ENCODE data around the gene TSPY2. TPM values are rescaled to one million over a fixed set of nuclear protein-coding genes. Genes with fewer than 3 reads are reported as not detected.
"Not testable (repeated sequence)": the region's sequence is repeated elsewhere in the genome, so short reads cannot be mapped to it uniquely, and the experiment has no call there.

Gene TSPY2, protein sequence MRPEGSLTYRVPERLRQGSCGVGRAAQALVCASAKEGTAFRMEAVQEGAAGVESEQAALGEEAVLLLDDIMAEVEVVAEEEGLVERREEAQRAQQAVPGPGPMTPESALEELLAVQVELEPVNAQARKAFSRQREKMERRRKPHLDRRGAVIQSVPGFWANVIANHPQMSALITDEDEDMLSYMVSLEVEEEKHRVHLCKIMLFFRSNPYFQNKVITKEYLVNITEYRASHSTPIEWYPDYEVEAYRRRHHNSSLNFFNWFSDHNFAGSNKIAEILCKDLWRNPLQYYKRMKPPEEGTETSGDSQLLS
- polyA plus RNA-seq, result not detected

DNA sequence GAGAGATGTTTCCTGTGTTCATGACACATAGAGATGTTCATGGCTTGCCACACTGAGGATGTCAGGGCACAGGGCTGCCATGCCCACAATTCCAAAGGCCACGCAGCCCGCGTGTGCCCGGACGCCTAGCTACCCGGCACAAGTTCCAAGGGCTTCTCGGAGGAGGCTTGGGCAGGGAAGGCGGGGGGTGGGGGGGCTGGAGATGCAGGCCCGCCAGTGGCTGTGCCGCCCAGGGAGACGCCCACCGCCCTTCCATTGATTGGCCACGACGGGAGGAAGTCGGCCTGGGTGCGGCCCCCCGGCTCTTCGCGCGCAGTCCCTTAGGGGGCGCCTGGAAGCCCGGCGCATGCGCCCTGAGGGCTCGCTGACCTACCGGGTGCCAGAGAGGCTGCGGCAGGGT is at the start of gene TSPY2:
TSPY2 (plus strand) TSS at position 301 of the 400 bp plus-strand sequence; CDS start at position 347, 46 bp downstream.
- H3K27ac Mint-ChIP-seq, H3K36me3 Mint-ChIP-seq, H3K27me3 Mint-ChIP-seq, H3K9me3 Mint-ChIP-seq, H3K4me1 Mint-ChIP-seq, H3K4me3 Mint-ChIP-seq: not testable (repeated sequence)

DNA sequence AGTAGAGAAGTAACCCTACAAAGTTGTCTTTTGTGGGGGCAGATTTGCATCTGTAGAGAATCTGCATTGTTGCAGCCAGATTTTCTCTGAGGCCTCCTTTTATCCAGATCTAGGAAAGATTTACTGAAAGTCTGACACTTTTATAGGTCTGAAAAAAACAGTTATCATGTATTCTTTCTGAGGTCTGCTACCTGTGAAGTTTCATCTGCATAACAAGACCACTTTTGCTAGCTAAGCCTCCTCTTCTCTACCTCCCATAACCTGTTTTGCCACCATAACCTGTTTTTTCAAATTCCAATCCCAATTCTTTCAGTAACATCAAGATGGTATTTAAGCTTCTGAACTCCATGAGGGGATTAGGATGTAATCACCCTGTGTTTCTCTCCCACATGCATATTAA is 36.5 kb upstream of the TSPY2 start:
- H3K27me3 Mint-ChIP-seq, H3K4me3 Mint-ChIP-seq: not testable (repeated sequence)

DNA sequence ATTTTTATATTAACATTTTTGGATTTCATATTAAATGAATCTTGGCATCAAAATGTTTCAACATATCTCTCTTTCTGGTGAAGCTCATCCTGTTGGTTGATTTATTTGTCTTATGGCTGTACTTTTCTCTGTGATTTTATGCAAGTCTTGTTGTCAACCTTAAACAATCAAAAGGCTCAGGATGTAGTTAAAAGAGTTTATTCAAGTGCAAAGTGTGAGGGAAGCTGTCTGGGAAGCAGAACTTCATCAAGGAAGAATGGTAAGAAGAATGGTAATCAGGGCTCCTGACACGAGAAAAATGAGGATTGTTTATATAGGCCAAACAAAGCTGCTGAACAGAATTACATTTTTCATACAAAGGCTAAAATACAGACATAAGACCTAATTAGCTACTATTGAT is 29.0 kb upstream of the TSPY2 start:
- H3K27ac Mint-ChIP-seq, H3K9me3 Mint-ChIP-seq, H3K4me3 Mint-ChIP-seq, H3K27me3 Mint-ChIP-seq, H3K4me1 Mint-ChIP-seq, H3K36me3 Mint-ChIP-seq: not testable (repeated sequence)

More for the DNA sequence above, 36.5 kb upstream of the TSPY2 start:
- H3K36me3 Mint-ChIP-seq, H3K27ac Mint-ChIP-seq, H3K4me1 Mint-ChIP-seq, H3K9me3 Mint-ChIP-seq: not testable (repeated sequence)

DNA sequence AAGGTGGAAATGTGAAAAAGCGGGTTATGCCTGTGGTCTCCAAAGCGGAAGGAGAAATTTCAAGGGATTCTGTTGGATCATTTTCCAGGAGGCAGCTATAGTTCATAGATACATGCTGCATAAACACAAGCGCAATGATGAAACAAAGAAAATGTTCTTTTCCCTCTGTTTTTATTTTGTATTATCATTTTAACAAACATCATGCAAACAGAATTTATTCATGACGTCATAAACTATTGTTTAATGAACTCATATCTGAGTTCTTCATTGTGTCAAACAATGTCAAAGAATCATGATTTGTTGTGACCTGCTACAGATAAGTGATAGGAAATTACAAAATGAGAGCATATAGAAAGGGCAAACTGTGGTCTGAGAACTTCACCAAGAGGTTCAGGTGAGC is 23.8 kb downstream of the TSPY2 start:
- H3K4me3 Mint-ChIP-seq, H3K4me1 Mint-ChIP-seq, H3K27ac Mint-ChIP-seq, H3K9me3 Mint-ChIP-seq, H3K36me3 Mint-ChIP-seq, H3K27me3 Mint-ChIP-seq: not testable (repeated sequence)
